H54 (cell line): ENCODE measurements around the gene FBXO11.
"Not testable (repeated sequence)": the region's sequence is repeated elsewhere in the genome, so short reads cannot be mapped to it uniquely, and the experiment has no call there.

ENCODE experiments used
- DNase-seq: peaks from one replicate; pipeline ENCODE4 v3.0.0; 2011; ENCODE audit warnings: low spot score, mixed read lengths; ENCODE audit not compliant: insufficient read length
- FAIRE-seq: peaks from 3 replicates; lab custom pipeline; 2011; peaks lifted over from hg19 to GRCh38; lab: Jason Lieb, UNC
- POLR2A ChIP-seq: IDR thresholded peaks from 2 replicates; pipeline ENCODE4 v1.6.1; 2011; ENCODE audit warnings: low read depth, mild to moderate bottlenecking, low read length

The FBXO11 gene

GRCh38 chr2:47891369-47892337, 14.6 kb downstream of the FBXO11 start:
- DNase-seq (no peak), FAIRE-seq (peak; percentile 67)
- TF ChIP-seq POLR2A, result no peak

- TF ChIP-seq POLR2A, result no peak
Measured at GRCh38 chr2:47890711-47891368, 15.5 kb downstream of the FBXO11 start.

GRCh38 chr2:47888581-47889280, 17.6 kb downstream of the FBXO11 start:
- FAIRE-seq, result no peak
- DNase-seq, result no peak
- TF ChIP-seq POLR2A, result no peak

More at GRCh38 chr2:47890711-47891368, 15.5 kb downstream of the FBXO11 start:
- DNase-seq (no peak), FAIRE-seq (no peak)

- DNase-seq (no peak), FAIRE-seq (no peak)
- no peak for TF ChIP-seq POLR2A
Measured at GRCh38 chr2:47876912-47877311, 29.4 kb downstream of the FBXO11 start.

GRCh38 chr2:47872941-47873340, 33.4 kb downstream of the FBXO11 start:
- TF ChIP-seq POLR2A, result no peak
- FAIRE-seq (no peak), DNase-seq (no peak)

GRCh38 chr2:47870641-47871540, 35.4 kb downstream of the FBXO11 start:
- DNase-seq (no peak), FAIRE-seq (no peak)
- TF ChIP-seq POLR2A, result no peak

- FAIRE-seq, result peak; percentile 38
- TF ChIP-seq POLR2A, result no peak
- DNase-seq, result no peak
Measured at GRCh38 chr2:47869859-47870595, 36.3 kb downstream of the FBXO11 start.

- TF ChIP-seq POLR2A, result no peak
- no peak for DNase-seq
- FAIRE-seq, result peak; percentile 20
Measured at GRCh38 chr2:47868611-47869352, 37.5 kb downstream of the FBXO11 start.

- no peak for TF ChIP-seq POLR2A
- DNase-seq, result peak; percentile 17
- FAIRE-seq, result peak; percentile 92
Measured at GRCh38 chr2:47867205-47867604, 39.1 kb downstream of the FBXO11 start.

- DNase-seq, result no peak
- no peak for FAIRE-seq
- no peak for TF ChIP-seq POLR2A
Measured at GRCh38 chr2:47864566-47864965, 41.7 kb downstream of the FBXO11 start.

GRCh38 chr2:47862949-47863348, 43.3 kb downstream of the FBXO11 start:
- no peak for TF ChIP-seq POLR2A
- no peak for FAIRE-seq
- DNase-seq, result no peak

GRCh38 chr2:47853067-47853777, 53.1 kb downstream of the FBXO11 start:
- DNase-seq, result not testable (repeated sequence)
- FAIRE-seq, result peak; percentile 6
